Fibroblast of lung (primary cell): Measurements from ENCODE around the gene P2RX1. TPM values are rescaled to one million over a fixed set of nuclear protein-coding genes. Genes with fewer than 3 reads are reported as not detected.

Source experiments
- DNase-seq, 2 donors: peaks; one replicate each; pipeline versions ENCODE4 v3.0.0 to v3.0.0-alpha.2; 2010; ENCODE audit warnings: low read depth in 2 of 2
- H2AFZ ChIP-seq: 2 replicates; pipeline ENCODE4 v1.5.1; 2012; ENCODE audit warnings: low read length, control low read depth, inconsistent platforms
- H3K27ac ChIP-seq: 2 replicates; pipeline ENCODE4 v1.5.1; 2011; ENCODE audit warnings: low read length, control low read depth; ENCODE audit not compliant: insufficient read depth
- H3K27me3 ChIP-seq: 2 replicates; pipeline ENCODE4 v1.5.1; 2011; ENCODE audit warnings: mild to moderate bottlenecking, low read length; ENCODE audit not compliant: control insufficient read depth, insufficient read depth
- H3K36me3 ChIP-seq: 2 replicates; pipeline ENCODE4 v1.5.1; 2011; ENCODE audit warnings: low read length; ENCODE audit not compliant: control insufficient read depth, insufficient read depth
- H3K4me1 ChIP-seq: 2 replicates; pipeline ENCODE4 v1.5.1; 2011; ENCODE audit warnings: low read length; ENCODE audit not compliant: control insufficient read depth, insufficient read depth; ENCODE audit errors: extremely low read depth
- H3K4me2 ChIP-seq: 2 replicates; pipeline ENCODE4 v1.5.1; 2011; ENCODE audit warnings: low read length, control low read depth; ENCODE audit not compliant: insufficient read depth; ENCODE audit errors: extremely low read depth
- H3K4me3 ChIP-seq, 4 experiments: fragments of 200-600 bp in 1 of 4; sonication (generic) in 1 of 4; replicated peaks in 1 of 4; 2 replicates each; pipeline ENCODE4 v1.5.1; 2011 to 2016; ENCODE audit warnings: low read length in 4 of 4, low read depth in 3 of 4, mild to moderate bottlenecking in 3 of 4, control low read depth in 2 of 4, inconsistent platforms in 1 of 4, mixed read lengths in 1 of 4; ENCODE audit not compliant: insufficient read depth in 1 of 4; ENCODE audit errors: control extremely low read depth in 1 of 4
- H3K79me2 ChIP-seq: 2 replicates; pipeline ENCODE4 v1.5.1; 2012; ENCODE audit warnings: mild to moderate bottlenecking, low read length, inconsistent platforms; ENCODE audit not compliant: control insufficient read depth, insufficient read depth
- H3K9ac ChIP-seq: 2 replicates; pipeline ENCODE4 v1.5.1; 2011; ENCODE audit warnings: mild to moderate bottlenecking, low read length, control low read depth; ENCODE audit not compliant: insufficient read depth
- H3K9me3 ChIP-seq: 2 replicates; pipeline ENCODE4 v1.5.1; 2012; ENCODE audit warnings: low read depth, low read length; ENCODE audit not compliant: control insufficient read depth, insufficient read depth
- H4K20me1 ChIP-seq: 2 replicates; pipeline ENCODE4 v1.5.1; 2011; ENCODE audit warnings: low read length; ENCODE audit not compliant: control insufficient read depth, insufficient read depth; ENCODE audit errors: extremely low read depth
- EZH2 ChIP-seq: IDR thresholded peaks from 2 replicates; pipeline ENCODE4 v1.5.1; 2012; ENCODE audit warnings: low read length, control low read depth, mild to moderate bottlenecking; ENCODE audit errors: missing control alignments
- polyA plus RNA-seq, 2 donors: library from polyadenylated mRNA; depleted of rRNA in 1 of 2; stranded (reverse) in 1 of 2; unstranded in 1 of 2; fragments of >200 nt; gene quantifications; 2 replicates each; pipeline ENCODE4 v1.2.1, GENCODE V29; 2011 to 2012; ENCODE audit warnings: missing spikeins in 1 of 2
- total RNA-seq: library from RNA; depleted of rRNA; stranded (reverse); fragments of >200 nt; gene quantifications from 2 replicates; pipeline ENCODE4 v1.2.1, GENCODE V29; 2014
- TF ChIP-seq, protein P1 (sequence below), 2 donors: IDR thresholded peaks in 1 of 2; conservative IDR thresholded peaks in 1 of 2; 1 replicate in 1 of 2; 2 replicates in 1 of 2; pipeline ENCODE4 v1.5.1; 2011 to 2012; ENCODE audit warnings: low read length in 2 of 2, control low read depth in 1 of 2, inconsistent platforms in 1 of 2, low read depth in 1 of 2, mild to moderate bottlenecking in 1 of 2

Gene P2RX1
- total and polyA plus RNA-seq, 2 donors (not counting 1 experiment from before 2014, with no cell fraction given) = under 0.01 TPM; not detected in 1

DNA sequence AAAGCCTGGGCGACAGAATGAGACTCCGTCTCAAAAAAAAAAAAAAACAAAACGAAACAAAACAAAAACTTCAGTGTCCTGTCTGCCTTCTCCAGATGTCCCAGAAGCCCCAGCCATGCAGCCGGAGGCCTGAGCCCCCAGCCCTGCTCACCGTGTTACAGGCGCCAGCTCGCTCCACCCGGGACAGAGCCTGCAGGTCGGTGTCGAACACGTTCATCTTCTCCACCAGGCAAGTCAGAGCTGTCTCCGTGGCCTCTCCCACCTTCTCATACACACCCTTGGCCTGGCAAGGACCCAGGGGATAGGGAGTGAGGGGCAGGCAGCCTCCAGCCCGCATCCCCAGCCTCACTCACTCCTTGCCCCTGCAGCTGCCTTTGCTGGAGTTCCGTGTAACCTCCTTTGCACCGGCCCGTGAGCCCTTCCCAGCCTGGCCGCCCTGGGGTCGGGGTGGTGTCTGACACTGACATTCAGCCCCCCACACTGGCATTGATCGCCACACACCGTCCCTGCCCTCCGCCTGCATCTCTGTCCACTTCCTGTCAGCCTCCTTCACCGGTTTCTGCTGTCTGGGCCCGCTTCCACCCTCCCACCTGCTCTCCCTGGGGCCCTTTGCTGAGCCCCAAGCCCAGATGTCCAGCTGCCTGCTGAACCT is 27.1 kb upstream of the P2RX1 start:
- DNase-seq = no peak
- H3K4me2 ChIP-seq = no peak overlapping the region
- no peak for TF ChIP-seq EZH2
- TF ChIP-seq, protein P1, sequence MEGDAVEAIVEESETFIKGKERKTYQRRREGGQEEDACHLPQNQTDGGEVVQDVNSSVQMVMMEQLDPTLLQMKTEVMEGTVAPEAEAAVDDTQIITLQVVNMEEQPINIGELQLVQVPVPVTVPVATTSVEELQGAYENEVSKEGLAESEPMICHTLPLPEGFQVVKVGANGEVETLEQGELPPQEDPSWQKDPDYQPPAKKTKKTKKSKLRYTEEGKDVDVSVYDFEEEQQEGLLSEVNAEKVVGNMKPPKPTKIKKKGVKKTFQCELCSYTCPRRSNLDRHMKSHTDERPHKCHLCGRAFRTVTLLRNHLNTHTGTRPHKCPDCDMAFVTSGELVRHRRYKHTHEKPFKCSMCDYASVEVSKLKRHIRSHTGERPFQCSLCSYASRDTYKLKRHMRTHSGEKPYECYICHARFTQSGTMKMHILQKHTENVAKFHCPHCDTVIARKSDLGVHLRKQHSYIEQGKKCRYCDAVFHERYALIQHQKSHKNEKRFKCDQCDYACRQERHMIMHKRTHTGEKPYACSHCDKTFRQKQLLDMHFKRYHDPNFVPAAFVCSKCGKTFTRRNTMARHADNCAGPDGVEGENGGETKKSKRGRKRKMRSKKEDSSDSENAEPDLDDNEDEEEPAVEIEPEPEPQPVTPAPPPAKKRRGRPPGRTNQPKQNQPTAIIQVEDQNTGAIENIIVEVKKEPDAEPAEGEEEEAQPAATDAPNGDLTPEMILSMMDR (conservative IDR thresholded peaks at IDR 0.05 in 1 of 2, IDR thresholded peaks at IDR 0.05 in 1 of 2; ENCODE audit: low read depth in 1 of 2, low read length in 2 of 2) = no peak
- H3K27ac ChIP-seq = no peak overlapping the region
- no peaks in the 10 kb centered on the region for H3K36me3 ChIP-seq
- H3K9me3 ChIP-seq = no peaks in the 10 kb centered on the region
- no peak overlapping the region for H3K9ac ChIP-seq
- H3K27me3 ChIP-seq = no peaks in the 10 kb centered on the region
- no peaks in the 10 kb centered on the region for H4K20me1 ChIP-seq
- H3K4me1 ChIP-seq = no peaks in the 10 kb centered on the region
- H3K79me2 ChIP-seq = no peaks in the 10 kb centered on the region
- no peak overlapping the region for H2AFZ ChIP-seq
- H3K4me3 ChIP-seq = no peak overlapping the region

DNA sequence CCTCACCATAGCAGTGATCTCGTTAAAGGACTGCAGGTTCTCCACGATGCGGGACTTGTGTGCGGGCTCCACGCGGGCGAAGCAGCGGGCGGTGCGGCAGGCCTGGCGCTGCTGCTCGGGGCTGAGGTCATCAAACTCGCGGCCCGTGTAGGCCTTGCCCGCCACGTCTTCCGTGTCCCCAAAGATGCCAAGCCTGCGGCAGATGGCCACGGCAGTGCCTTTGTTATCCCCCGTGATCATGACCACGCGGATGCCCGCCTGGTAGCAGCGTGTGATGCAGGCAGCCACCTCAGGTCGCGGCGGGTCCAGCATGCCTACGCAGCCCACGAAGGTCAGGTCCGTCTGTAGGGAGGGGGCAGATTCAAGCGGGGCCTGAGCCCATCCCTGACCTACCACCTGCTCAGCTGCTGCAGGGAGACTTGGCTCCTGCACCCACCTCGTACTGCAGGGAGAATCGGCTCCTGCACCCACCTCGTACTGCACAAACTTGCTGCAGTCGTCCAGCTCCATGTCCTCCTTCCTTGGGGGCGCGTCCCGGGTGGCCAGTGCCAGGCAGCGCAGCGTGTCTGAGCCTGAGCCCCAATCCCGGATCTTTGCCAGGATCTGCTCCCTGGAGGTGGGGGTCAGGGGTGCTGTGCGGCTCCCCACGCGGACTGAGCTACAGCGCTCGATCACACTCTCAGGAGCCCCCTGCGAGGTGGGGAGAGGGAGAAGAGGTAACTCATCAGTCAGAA is 24.9 kb upstream of the P2RX1 start:
- TF ChIP-seq, protein P1 (conservative IDR thresholded peaks at IDR 0.05 in 1 of 2, IDR thresholded peaks at IDR 0.05 in 1 of 2; ENCODE audit: low read depth in 1 of 2, low read length in 2 of 2) = no peak
- TF ChIP-seq EZH2 = no peak
- no peaks in the 10 kb centered on the region for H3K27me3 ChIP-seq
- no peaks in the 10 kb centered on the region for H4K20me1 ChIP-seq
- no peak overlapping the region for H3K4me3 ChIP-seq
- no peaks in the 10 kb centered on the region for H3K4me1 ChIP-seq
- H3K79me2 ChIP-seq = no peaks in the 10 kb centered on the region
- H3K27ac ChIP-seq = no peak overlapping the region
- no peak overlapping the region for H3K4me2 ChIP-seq
- no peaks in the 10 kb centered on the region for H3K36me3 ChIP-seq
- no peaks in the 10 kb centered on the region for H3K9me3 ChIP-seq
- no peak for DNase-seq
- H3K9ac ChIP-seq = no peak overlapping the region
- H2AFZ ChIP-seq = no peak overlapping the region

DNA sequence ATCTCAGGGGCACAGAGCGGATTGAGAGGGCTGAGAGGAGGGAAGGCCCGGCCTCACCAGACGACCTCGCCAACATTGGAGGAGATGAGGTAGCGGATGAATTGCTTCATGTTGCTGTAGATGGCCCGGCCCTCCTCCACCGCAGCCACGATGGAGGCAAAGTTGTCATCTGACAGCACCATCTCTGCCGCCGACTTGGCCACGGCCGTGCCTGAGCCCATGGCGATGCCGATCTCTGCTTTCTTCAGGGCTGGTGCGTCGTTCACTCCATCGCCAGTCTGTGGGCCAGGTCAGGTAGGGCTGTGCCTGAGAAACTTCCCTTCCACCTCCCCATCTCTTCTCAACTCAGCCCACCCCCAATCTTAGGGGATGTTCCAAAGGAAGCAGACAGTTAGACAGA is 21.1 kb upstream of the P2RX1 start:
- H3K27ac ChIP-seq = no peak overlapping the region
- H3K4me2 ChIP-seq = no peak overlapping the region
- no peaks in the 10 kb centered on the region for H3K4me1 ChIP-seq
- DNase-seq = no peak
- TF ChIP-seq, protein P1 (conservative IDR thresholded peaks at IDR 0.05 in 1 of 2, IDR thresholded peaks at IDR 0.05 in 1 of 2; ENCODE audit: low read depth in 1 of 2, low read length in 2 of 2) = no peak
- TF ChIP-seq EZH2 = no peak
- no peak overlapping the region for H3K4me3 ChIP-seq
- H4K20me1 ChIP-seq = no peaks in the 10 kb centered on the region
- H2AFZ ChIP-seq = no peak overlapping the region
- H3K36me3 ChIP-seq = no peaks in the 10 kb centered on the region
- no peaks in the 10 kb centered on the region for H3K79me2 ChIP-seq
- H3K27me3 ChIP-seq = no peaks in the 10 kb centered on the region
- no peaks in the 10 kb centered on the region for H3K9me3 ChIP-seq
- no peak overlapping the region for H3K9ac ChIP-seq
